Loucy (cell line): ENCODE data around the gene PRPSAP1.

Experiments used
- H2AFZ ChIP-seq: fragments of 200-600 bp; sonication (generic); 2 replicates; pipeline ENCODE4 v1.6.0; 2016; ENCODE audit warnings: antibody characterized with exemption, mild to moderate bottlenecking, low read length, moderate library complexity
- H3F3A ChIP-seq: fragments of 200-600 bp; 2 replicates; pipeline ENCODE4 v1.6.0; 2016; ENCODE audit warnings: antibody characterized with exemption, low read depth, mild to moderate bottlenecking
- H3K27me3 ChIP-seq: fragments of 200-600 bp; sonication (generic); 2 replicates; pipeline ENCODE4 v1.6.1; 2014; ENCODE audit warnings: low read length, mild to moderate bottlenecking; ENCODE audit not compliant: insufficient read depth, poor library complexity, severe bottlenecking
- H3K36me3 ChIP-seq: fragments of 200-600 bp; sonication (generic); 2 replicates; pipeline ENCODE4 v1.6.1; 2016; ENCODE audit warnings: low read length; ENCODE audit not compliant: insufficient read depth
- H3K4me1 ChIP-seq: fragments of 200-600 bp; sonication (generic); 2 replicates; pipeline ENCODE4 v1.5.1; 2014; ENCODE audit warnings: low read length, mild to moderate bottlenecking; ENCODE audit not compliant: insufficient read depth, poor library complexity, severe bottlenecking
- H3K4me2 ChIP-seq: fragments of 200-600 bp; sonication (generic); 2 replicates; pipeline ENCODE4 v1.6.0; 2014; ENCODE audit warnings: antibody characterized with exemption, low read length, low read depth, mild to moderate bottlenecking; ENCODE audit not compliant: poor library complexity, severe bottlenecking
- H3K4me3 ChIP-seq: fragments of 200-600 bp; sonication (generic); 2 replicates; pipeline ENCODE4 v1.5.1; 2014; ENCODE audit warnings: low read length, mild to moderate bottlenecking, mixed read lengths; ENCODE audit not compliant: poor library complexity, severe bottlenecking
- H3K79me2 ChIP-seq: fragments of 200-600 bp; sonication (generic); 2 replicates; pipeline ENCODE4 v1.6.1; 2014; ENCODE audit warnings: low read length; ENCODE audit not compliant: insufficient read depth
- H3K9ac ChIP-seq: fragments of 200-600 bp; sonication (generic); 2 replicates; pipeline ENCODE4 v1.6.0; 2014; ENCODE audit warnings: mild to moderate bottlenecking, low read depth, low read length, moderate library complexity; ENCODE audit not compliant: poor library complexity, severe bottlenecking
- H3K9me2 ChIP-seq: fragments of 200-600 bp; sonication (generic); replicated peaks from 2 replicates; pipeline ENCODE4 v1.6.1; 2016; ENCODE audit warnings: low read depth, low read length, mixed read lengths
- H3K9me3 ChIP-seq: fragments of 200-600 bp; sonication (generic); 2 replicates; pipeline ENCODE4 v1.6.1; 2014; ENCODE audit warnings: mild to moderate bottlenecking, antibody characterized with exemption, low read length, low read depth; ENCODE audit not compliant: insufficient read depth
- H4K20me1 ChIP-seq: fragments of 200-600 bp; sonication (generic); 2 replicates; pipeline ENCODE4 v1.6.0; 2014; ENCODE audit warnings: antibody characterized with exemption, low read length, mild to moderate bottlenecking; ENCODE audit not compliant: insufficient read depth, poor library complexity, severe bottlenecking
- EZH2phosphoT487 ChIP-seq: fragments of 200-600 bp; IDR thresholded peaks from 2 replicates; pipeline ENCODE4 v1.6.1; 2018; ENCODE audit warnings: antibody characterized with exemption, mild to moderate bottlenecking, moderate library complexity, borderline replicate concordance
- TF ChIP-seq, protein P1 (sequence below): fragments of 200-600 bp; sonication (generic); conservative IDR thresholded peaks from 2 replicates; pipeline ENCODE4 v1.5.1; 2014; ENCODE audit warnings: mild to moderate bottlenecking, antibody characterized with exemption, low read length

The PRPSAP1 gene

DNA sequence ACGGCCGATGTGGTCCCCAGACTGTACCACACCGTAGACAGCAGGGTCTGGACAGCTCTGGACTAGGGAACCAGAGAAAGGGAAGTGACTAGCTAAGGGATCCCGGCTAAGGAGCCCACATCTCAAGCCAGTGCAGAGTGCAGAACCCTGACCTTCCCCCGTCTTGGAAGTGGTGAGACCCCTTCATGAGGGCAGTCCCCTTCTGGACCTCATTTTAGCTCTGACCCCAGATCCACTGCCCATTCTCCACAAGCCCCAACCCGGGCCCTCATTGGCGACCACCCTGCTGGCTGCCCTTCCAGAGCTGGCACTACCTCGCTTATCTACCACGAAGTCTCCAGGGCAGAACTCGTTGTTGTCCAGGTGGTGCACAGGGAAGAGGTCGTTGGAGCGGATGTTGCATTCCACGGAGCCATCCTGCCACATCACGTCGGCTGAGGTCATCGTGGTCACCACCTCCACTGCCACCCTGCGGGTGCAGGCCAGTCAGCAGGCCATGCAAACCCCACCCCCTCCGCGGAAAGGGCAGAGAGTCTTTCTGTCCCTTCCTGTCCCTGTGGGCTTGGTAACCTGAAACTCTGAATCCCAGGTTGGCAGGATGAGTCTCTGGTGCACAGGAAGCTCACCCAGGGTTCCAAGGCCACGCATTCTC lies 44.9 kb upstream of the PRPSAP1 start:
- Histone ChIP-seq H3K4me3 (no peak overlapping the region), H3K4me1 (no peaks in the 10 kb centered on the region), H3K27me3 (no peaks in the 10 kb centered on the region), H3K4me2 (no peak overlapping the region), H3K36me3 (peaks cover 93% of the 10 kb centered on the region; the same call in 1 of the 2 replicates), H3F3A (no peaks in the 10 kb centered on the region), H4K20me1 (peaks cover 3% of the 10 kb centered on the region), H3K79me2 (no peaks in the 10 kb centered on the region), H3K9me3 (no peaks in the 10 kb centered on the region), H3K9ac (no peak overlapping the region), H3K9me2 (no peaks in the 10 kb centered on the region), H2AFZ (no peak overlapping the region)
- TF ChIP-seq, protein P1, sequence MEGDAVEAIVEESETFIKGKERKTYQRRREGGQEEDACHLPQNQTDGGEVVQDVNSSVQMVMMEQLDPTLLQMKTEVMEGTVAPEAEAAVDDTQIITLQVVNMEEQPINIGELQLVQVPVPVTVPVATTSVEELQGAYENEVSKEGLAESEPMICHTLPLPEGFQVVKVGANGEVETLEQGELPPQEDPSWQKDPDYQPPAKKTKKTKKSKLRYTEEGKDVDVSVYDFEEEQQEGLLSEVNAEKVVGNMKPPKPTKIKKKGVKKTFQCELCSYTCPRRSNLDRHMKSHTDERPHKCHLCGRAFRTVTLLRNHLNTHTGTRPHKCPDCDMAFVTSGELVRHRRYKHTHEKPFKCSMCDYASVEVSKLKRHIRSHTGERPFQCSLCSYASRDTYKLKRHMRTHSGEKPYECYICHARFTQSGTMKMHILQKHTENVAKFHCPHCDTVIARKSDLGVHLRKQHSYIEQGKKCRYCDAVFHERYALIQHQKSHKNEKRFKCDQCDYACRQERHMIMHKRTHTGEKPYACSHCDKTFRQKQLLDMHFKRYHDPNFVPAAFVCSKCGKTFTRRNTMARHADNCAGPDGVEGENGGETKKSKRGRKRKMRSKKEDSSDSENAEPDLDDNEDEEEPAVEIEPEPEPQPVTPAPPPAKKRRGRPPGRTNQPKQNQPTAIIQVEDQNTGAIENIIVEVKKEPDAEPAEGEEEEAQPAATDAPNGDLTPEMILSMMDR = no peak
- TF ChIP-seq EZH2phosphoT487 = no peak

DNA sequence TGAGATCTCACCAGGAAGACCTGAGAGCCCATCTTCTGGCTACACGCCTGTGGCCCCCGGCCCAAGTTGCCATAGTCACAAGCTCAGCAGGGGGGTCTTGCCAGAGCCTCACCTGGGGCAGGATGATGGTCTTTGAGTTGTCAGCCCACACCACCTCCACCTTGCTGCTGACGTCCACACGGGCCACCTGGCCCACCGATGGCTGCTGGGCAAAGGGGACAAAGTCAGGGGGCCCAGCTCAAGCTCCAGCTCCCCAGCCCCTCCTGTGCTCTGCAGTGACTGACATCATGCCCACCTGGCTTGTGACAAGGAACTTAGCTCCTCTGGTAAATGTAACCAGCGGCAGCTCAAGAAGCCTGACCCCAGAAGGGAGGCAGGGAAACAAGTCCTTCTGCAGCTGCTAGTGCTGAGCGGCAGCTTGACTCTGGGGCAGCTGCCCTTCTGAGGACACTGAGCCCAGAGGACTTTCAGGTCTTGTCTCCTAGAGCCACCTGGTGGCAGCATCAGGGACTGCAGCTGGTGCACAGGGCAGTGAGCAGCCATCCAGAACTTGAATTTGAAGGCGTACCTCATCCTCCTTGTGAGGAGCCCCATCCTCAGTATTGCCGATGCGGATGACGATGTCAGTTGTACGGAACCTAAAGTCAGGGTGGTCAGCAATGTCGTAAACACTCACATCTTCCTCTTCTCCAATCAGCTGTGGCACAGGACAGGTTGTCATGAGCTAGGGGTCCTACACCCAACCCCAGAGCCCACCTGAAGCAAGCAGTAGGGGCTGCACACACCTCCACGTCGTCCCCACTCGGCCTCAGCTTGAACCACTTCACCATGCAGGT lies 44.2 kb upstream of the PRPSAP1 start:
- peaks cover 89% of the 10 kb centered on the region; the same call in 1 of the 2 replicates for H3K36me3 ChIP-seq

DNA sequence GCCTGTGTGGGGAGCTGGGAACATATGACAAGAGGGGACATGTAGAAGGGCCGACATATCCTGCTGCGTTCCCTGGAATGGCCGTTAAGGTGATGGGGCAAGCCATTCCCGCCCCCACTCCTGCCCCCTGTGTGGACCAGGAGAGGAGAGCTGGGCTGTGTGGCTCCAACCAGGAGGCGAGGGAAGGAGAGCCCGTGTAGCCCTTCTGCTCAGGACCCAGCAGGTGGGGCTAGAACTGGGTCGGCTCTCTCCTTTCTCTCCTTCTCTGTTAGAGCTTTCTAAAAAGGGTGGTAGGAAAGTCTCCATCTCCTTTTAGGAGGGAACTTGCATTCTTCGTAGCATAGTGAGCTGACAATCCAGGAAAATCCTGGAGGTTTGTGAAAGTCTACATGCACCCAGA lies 43.5 kb upstream of the PRPSAP1 start:
- H4K20me1 ChIP-seq = peaks cover 3% of the 10 kb centered on the region
- H3K9me2 ChIP-seq = no peaks in the 10 kb centered on the region
- H3F3A ChIP-seq = no peaks in the 10 kb centered on the region
- H3K9ac ChIP-seq = no peak overlapping the region
- H3K79me2 ChIP-seq = no peaks in the 10 kb centered on the region
- no peak overlapping the region for H2AFZ ChIP-seq
- H3K4me2 ChIP-seq = no peak overlapping the region
- TF ChIP-seq, protein P1 = no peak
- no peak overlapping the region for H3K4me3 ChIP-seq
- no peaks in the 10 kb centered on the region for H3K9me3 ChIP-seq
- H3K4me1 ChIP-seq = no peaks in the 10 kb centered on the region
- H3K27me3 ChIP-seq = no peaks in the 10 kb centered on the region
- peaks cover 82% of the 10 kb centered on the region; the same call in 1 of the 2 replicates for H3K36me3 ChIP-seq

More for the DNA sequence above, 44.2 kb upstream of the PRPSAP1 start:
- Histone ChIP-seq H3K79me2 (no peaks in the 10 kb centered on the region), H3K9me2 (no peaks in the 10 kb centered on the region), H2AFZ (no peak overlapping the region), H3K4me2 (no peak overlapping the region), H3K9ac (no peak overlapping the region), H4K20me1 (peaks cover 3% of the 10 kb centered on the region), H3K4me3 (no peak overlapping the region), H3K9me3 (no peaks in the 10 kb centered on the region), H3F3A (no peaks in the 10 kb centered on the region), H3K4me1 (no peaks in the 10 kb centered on the region), H3K27me3 (no peaks in the 10 kb centered on the region)
- TF ChIP-seq EZH2phosphoT487 = no peak
- TF ChIP-seq, protein P1 = peak; percentile 94
